ENCODE data around the gene TMC5. TPM values are rescaled to one million over a fixed set of nuclear protein-coding genes. Genes with fewer than 3 reads are reported as not detected.

The TMC5 gene
- total RNA-seq, 4 donors from 2014 or later = 0.11 to 5.7 (median 0.67) TPM

- 26 to 33% methylated on average over 4 of the region's 4 CpGs for WGBS, 2 donors
- Histone ChIP-seq H3K4me3 (no peak overlapping the region), H3K4me1 (peaks cover 0 to 5% (median 0%) of the 10 kb centered on the region in 3 donors), H3K27ac (no peak overlapping the region), H3K9me3 (no peaks in the 10 kb centered on the region), H3K27me3 (no peaks in the 10 kb centered on the region), H3K36me3 (no peaks in the 10 kb centered on the region)
- TF ChIP-seq, protein P1, sequence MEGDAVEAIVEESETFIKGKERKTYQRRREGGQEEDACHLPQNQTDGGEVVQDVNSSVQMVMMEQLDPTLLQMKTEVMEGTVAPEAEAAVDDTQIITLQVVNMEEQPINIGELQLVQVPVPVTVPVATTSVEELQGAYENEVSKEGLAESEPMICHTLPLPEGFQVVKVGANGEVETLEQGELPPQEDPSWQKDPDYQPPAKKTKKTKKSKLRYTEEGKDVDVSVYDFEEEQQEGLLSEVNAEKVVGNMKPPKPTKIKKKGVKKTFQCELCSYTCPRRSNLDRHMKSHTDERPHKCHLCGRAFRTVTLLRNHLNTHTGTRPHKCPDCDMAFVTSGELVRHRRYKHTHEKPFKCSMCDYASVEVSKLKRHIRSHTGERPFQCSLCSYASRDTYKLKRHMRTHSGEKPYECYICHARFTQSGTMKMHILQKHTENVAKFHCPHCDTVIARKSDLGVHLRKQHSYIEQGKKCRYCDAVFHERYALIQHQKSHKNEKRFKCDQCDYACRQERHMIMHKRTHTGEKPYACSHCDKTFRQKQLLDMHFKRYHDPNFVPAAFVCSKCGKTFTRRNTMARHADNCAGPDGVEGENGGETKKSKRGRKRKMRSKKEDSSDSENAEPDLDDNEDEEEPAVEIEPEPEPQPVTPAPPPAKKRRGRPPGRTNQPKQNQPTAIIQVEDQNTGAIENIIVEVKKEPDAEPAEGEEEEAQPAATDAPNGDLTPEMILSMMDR (IDR thresholded peaks at IDR 0.05) = no peak
- TF ChIP-seq POLR2A (IDR thresholded peaks at IDR 0.05) = no peak
- intact Hi-C loops (cut with DNase I) = no loop called here
- no peak for DNase-seq
Observed at GRCh38 chr16:19437280-19437679, 19.6 kb downstream of the TMC5 start.

GRCh38 chr16:19438739-19439138 is 21.1 kb downstream of the TMC5 start:
- Histone ChIP-seq H3K27me3 (no peaks in the 10 kb centered on the region), H3K36me3 (no peaks in the 10 kb centered on the region), H3K27ac (no peak overlapping the region), H3K4me1 (no peaks in the 10 kb centered on the region), H3K9me3 (no peaks in the 10 kb centered on the region), H3K4me3 (no peak overlapping the region)
- WGBS, 2 donors = 63 to 67% methylated on average over 1 of the region's 1 CpG
- DNase-seq = no peak
- TF ChIP-seq POLR2A (IDR thresholded peaks at IDR 0.05) = no peak
- intact Hi-C loops (cut with DNase I) = no loop called here

DNA sequence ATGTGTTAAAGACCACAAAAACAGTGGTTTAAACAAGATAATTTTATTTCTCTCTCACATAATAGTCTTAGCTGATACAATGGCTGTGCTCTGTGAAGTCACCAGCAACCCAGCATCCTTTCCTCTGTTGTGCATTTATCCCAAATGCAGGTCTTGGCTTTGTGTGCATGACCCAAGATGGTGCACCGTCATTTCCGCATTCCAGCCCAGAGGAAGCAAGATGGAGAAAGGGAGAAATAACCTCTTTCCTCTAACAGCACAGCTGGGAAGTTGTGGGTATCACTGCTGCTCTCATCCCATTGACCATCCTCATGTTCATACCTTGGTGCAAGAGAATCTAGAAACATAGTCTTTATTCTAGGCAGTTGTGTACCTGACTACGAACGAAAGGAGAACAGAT is 21.8 kb downstream of the TMC5 start:
- no peaks in the 10 kb centered on the region for H3K9me3 ChIP-seq
- H3K27me3 ChIP-seq = no peaks in the 10 kb centered on the region
- no peak for DNase-seq
- intact Hi-C loops (cut with DNase I) = no loop called here
- H3K36me3 ChIP-seq = no peaks in the 10 kb centered on the region
- H3K27ac ChIP-seq = no peak overlapping the region
- H3K4me1 ChIP-seq = no peaks in the 10 kb centered on the region
- no peak overlapping the region for H3K4me3 ChIP-seq
- 77 to 83% methylated on average over 4 of the region's 4 CpGs for WGBS, 2 donors
- TF ChIP-seq, protein P1 (IDR thresholded peaks at IDR 0.05) = no peak
- no peak for TF ChIP-seq POLR2A (IDR thresholded peaks at IDR 0.05)

- intact Hi-C loops (cut with DNase I) = no loop called here
- Histone ChIP-seq H3K4me3 (no peak overlapping the region), H3K36me3 (no peaks in the 10 kb centered on the region), H3K9me3 (peaks cover 0 to 3% (median 0%) of the 10 kb centered on the region in 3 donors), H3K27ac (no peak overlapping the region), H3K27me3 (no peaks in the 10 kb centered on the region), H3K4me1 (no peaks in the 10 kb centered on the region)
- DNase-seq = no peak
- TF ChIP-seq POLR2A (IDR thresholded peaks at IDR 0.05) = no peak
- TF ChIP-seq, protein P1 (IDR thresholded peaks at IDR 0.05) = no peak
- 71 to 73% methylated on average over 1 of the region's 1 CpG for WGBS, 2 donors
Observed at GRCh38 chr16:19443659-19444058, 26.0 kb downstream of the TMC5 start.

DNA sequence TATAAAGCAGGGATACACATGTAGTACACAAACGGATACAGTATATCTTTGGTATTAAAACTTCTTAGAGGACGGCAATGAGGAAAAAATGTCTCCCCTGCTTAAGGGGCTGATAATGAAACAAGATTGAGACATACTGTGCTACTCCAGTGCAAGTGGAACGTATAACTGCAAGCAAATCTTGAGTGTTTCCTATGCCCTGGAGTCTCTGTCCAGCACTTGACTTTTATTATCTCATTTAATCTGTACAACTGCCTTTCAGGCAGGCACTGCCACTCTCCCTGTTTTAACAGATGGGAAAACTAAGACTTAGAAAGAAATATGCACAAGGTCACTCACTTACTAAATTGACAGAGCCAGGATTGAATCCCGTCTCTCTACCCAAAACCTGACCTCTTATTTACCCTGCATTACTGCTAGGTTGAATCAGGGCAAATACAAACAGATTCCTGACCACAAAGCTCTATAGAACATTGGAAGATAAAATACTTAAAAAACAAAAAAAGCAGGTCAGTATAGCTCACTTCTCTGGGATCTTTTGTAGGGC is 28.7 kb downstream of the TMC5 start:
- no peak for DNase-seq
- TF ChIP-seq, protein P1 (IDR thresholded peaks at IDR 0.05) = no peak
- no peak for TF ChIP-seq POLR2A (IDR thresholded peaks at IDR 0.05)
- Histone ChIP-seq H3K4me1 (no peaks in the 10 kb centered on the region), H3K4me3 (no peak overlapping the region), H3K27ac (no peak overlapping the region), H3K27me3 (no peaks in the 10 kb centered on the region), H3K36me3 (no peaks in the 10 kb centered on the region), H3K9me3 (peaks cover 0 to 3% (median 0%) of the 10 kb centered on the region in 3 donors)
- intact Hi-C loops (cut with DNase I) = no loop called here
- 73 to 74% methylated on average over 4 of the region's 4 CpGs for WGBS, 2 donors

DNA sequence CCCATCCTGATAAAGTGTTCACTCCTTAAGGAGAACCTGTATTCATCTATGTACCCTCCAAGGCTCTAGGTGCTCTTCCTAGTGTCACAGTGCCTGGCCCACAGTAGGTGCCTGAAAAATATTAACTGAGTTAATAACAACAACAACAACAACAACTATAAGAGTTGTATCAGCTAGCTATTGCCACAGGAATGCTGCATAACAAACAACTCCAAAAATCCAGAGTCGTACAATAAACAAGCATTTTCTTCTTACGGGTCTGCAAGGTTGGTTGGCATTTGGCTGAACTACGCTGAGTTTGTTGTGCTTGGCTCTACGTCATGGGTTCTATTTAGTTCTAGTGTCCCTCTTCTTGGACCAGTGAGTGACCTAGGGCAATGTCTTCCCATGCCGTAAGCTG is 29.2 kb downstream of the TMC5 start:
- no peaks in the 10 kb centered on the region for H3K36me3 ChIP-seq
- DNase-seq = no peak
- 92 to 94% methylated on average over 5 of the region's 5 CpGs for WGBS, 2 donors
- no peak overlapping the region for H3K27ac ChIP-seq
- TF ChIP-seq POLR2A (IDR thresholded peaks at IDR 0.05) = no peak
- TF ChIP-seq, protein P1 (IDR thresholded peaks at IDR 0.05) = no peak
- no peaks in the 10 kb centered on the region for H3K27me3 ChIP-seq
- H3K9me3 ChIP-seq = peaks cover 0 to 3% (median 0%) of the 10 kb centered on the region in 3 donors
- no peak overlapping the region for H3K4me3 ChIP-seq
- intact Hi-C loops (cut with DNase I) = no loop called here
- H3K4me1 ChIP-seq = no peaks in the 10 kb centered on the region

Data from esophagus squamous epithelium (tissue), 5 donors.